Left lung (tissue), 10 donors: Measurements from ENCODE around the gene MYO5C. TPM values are rescaled to one million over a fixed set of nuclear protein-coding genes. Genes with fewer than 3 reads are reported as not detected.
A peak's percentile ranks its signal among the peaks of the same experiment; 100 is the strongest.

Experiments used
- ATAC-seq: fragments of 200-7000 bp; cut with Tn5 transposase; one replicate; pipeline ENCODE4 v1.9.1; 2020; ENCODE audit warnings: moderate library complexity
- DNase-seq, 4 donors: peaks; one replicate each; pipeline ENCODE4 v3.0.0-alpha.2; 2013 to 2020
- H3K27ac ChIP-seq, 2 donors: fragments of 200-600 bp; sonication (generic) in 1 of 2; one replicate each; pipeline versions ENCODE4 v1.5.0 to v1.8.0; 2020 to 2021
- H3K27me3 ChIP-seq, 2 donors: fragments of 200-600 bp; sonication (generic) in 1 of 2; one replicate each; pipeline versions ENCODE4 v1.5.0 to v1.8.0; 2020 to 2021
- H3K36me3 ChIP-seq, 2 donors: fragments of 200-600 bp; sonication (generic) in 1 of 2; one replicate each; pipeline versions ENCODE4 v1.5.0 to v1.8.0; 2020 to 2021
- H3K4me1 ChIP-seq, 2 donors: fragments of 200-600 bp; one replicate each; pipeline ENCODE4 v1.8.0; 2021
- H3K4me3 ChIP-seq, 2 donors: fragments of 200-600 bp; sonication (generic) in 1 of 2; one replicate each; pipeline versions ENCODE4 v1.5.0 to v1.8.0; 2020 to 2021; ENCODE audit warnings: mild to moderate bottlenecking in 1 of 2
- H3K9me3 ChIP-seq, 2 donors: fragments of 200-600 bp; sonication (generic) in 1 of 2; one replicate each; pipeline versions ENCODE4 v1.5.0 to v1.8.0; 2020 to 2021
- intact Hi-C, 2 donors: fragments of 100-400 bp; cut with DNase I; formaldehyde crosslinking; loops; one replicate each; pipeline versions ENCODE4 v1.11.2 to v1.14.2; 2022
- polyA plus RNA-seq, 6 donors: library from polyadenylated mRNA; unstranded; fragments of 120-200 nt; gene quantifications; one replicate each; pipeline ENCODE4 v1.2.1, GENCODE V29; 2013; ENCODE audit not compliant: insufficient read length in 6 of 6
- total RNA-seq, 2 donors: library from RNA; stranded (reverse); fragmentation: NEBNext Ultra II Directional; extraction: Animal tissue kit (Norgen Biotek cat#: 25700); gene quantifications; one replicate each; pipeline ENCODE4 v1.2.1, GENCODE V29; 2021
- TF ChIP-seq, protein P1 (sequence below), 2 donors: fragments of 200-600 bp; sonication (generic) in 1 of 2; IDR thresholded peaks; one replicate each; pipeline versions ENCODE4 v1.5.0 to v1.8.0; 2021; ENCODE audit warnings: antibody characterized with exemption in 2 of 2
- donor health status: DM: no; HTN: yes; CAD: no.
- donor health status: DM: no; HTN: no; CAD: no.

Gene MYO5C
- total and polyA plus RNA-seq, 8 donors, result 29.7 to 89.2 (median 36.7) TPM

DNA sequence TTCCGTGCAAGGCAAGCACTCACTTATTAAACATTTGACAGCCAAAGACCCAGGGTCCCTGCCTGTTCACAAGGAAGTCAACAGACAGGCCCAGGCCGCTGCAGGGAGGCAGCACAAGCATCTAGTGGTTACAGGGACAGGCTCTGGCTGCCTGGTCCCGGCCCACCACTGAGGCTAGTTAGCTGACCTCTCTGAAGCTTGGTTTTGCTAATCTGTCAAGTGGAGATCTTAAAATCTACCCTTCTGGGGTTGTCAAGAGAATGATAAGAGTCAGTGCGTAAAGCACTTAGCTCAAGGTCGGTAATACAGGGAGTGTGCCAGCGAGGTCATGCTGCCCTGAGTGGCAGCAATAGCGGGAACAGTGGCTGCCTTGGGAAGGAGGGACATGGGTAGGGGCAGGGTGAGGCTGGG is 110.4 kb downstream of the MYO5C start:
- no peaks in the 10 kb centered on the region for H3K36me3 ChIP-seq
- TF ChIP-seq, protein P1, sequence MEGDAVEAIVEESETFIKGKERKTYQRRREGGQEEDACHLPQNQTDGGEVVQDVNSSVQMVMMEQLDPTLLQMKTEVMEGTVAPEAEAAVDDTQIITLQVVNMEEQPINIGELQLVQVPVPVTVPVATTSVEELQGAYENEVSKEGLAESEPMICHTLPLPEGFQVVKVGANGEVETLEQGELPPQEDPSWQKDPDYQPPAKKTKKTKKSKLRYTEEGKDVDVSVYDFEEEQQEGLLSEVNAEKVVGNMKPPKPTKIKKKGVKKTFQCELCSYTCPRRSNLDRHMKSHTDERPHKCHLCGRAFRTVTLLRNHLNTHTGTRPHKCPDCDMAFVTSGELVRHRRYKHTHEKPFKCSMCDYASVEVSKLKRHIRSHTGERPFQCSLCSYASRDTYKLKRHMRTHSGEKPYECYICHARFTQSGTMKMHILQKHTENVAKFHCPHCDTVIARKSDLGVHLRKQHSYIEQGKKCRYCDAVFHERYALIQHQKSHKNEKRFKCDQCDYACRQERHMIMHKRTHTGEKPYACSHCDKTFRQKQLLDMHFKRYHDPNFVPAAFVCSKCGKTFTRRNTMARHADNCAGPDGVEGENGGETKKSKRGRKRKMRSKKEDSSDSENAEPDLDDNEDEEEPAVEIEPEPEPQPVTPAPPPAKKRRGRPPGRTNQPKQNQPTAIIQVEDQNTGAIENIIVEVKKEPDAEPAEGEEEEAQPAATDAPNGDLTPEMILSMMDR (IDR thresholded peaks at IDR 0.05), result no peak
- H3K4me3 ChIP-seq, result no peak overlapping the region
- DNase-seq (no peak), ATAC-seq (peak; percentile 74)
- H3K9me3 ChIP-seq, result no peaks in the 10 kb centered on the region
- peaks cover 0 to 14% of the 10 kb centered on the region in 2 donors for H3K27me3 ChIP-seq
- H3K27ac ChIP-seq, result no peak overlapping the region
- intact Hi-C loops, result no loop called here
- peaks cover 5 to 6% of the 10 kb centered on the region in 2 donors for H3K4me1 ChIP-seq

DNA sequence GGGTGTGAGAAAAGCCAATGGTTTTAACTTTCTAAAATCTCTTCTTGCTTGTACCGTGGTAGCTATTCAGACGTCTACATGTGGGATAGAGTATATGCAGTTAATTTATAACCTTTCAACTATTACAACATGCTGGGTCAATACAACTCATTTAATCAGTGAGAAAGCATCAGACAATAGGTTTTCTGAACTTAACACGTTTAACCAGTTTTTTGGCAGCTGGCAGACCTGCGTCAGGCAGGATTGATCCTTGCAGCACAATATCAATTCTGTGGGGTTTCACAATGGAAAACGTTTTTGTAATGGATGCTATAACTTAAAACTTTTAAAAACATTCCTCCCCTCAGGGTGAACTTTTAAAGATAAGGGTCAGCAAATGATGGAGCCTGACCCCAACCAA is 110.9 kb downstream of the MYO5C start:
- peaks cover 0 to 18% of the 10 kb centered on the region in 2 donors for H3K27me3 ChIP-seq
- intact Hi-C loops, result no loop called here
- no peaks in the 10 kb centered on the region for H3K9me3 ChIP-seq
- ATAC-seq (no peak), DNase-seq (peak in 1 of 4 donors; percentile 18)
- no peak overlapping the region for H3K27ac ChIP-seq
- peaks cover 6 to 10% of the 10 kb centered on the region in 2 donors for H3K4me1 ChIP-seq
- no peaks in the 10 kb centered on the region for H3K36me3 ChIP-seq
- H3K4me3 ChIP-seq, result no peak overlapping the region
- TF ChIP-seq, protein P1 (IDR thresholded peaks at IDR 0.05), result no peak

DNA sequence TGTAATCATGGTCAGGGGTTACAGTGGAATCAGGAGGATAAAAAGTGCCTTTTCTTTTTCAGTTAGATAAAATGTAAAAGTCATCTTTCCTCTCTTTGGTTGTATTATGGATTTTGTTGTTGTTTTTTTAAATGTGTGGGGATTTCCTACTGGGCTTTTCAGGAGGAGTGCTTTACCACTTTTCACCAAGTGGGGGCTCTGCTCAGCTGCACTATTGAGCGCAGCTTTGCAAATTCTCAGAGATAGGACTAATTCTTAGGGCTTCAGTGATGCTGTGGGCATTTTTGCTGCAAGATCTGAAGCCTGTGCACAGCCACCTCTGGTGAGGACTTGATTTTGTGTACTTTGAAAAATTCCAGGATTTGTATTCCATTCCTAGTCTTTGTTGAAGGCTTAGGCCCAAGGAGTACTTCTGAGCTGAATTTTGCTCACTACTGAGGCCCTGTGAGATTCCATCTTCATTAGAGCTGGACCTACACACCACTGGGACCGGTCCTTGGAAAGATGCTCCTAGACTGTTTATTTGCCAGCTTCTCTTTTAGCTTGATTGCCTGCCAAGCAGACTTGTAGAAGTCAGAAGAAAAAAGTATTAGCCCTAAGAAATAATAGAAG is 111.9 kb downstream of the MYO5C start:
- H3K9me3 ChIP-seq, result no peaks in the 10 kb centered on the region
- DNase-seq (no peak), ATAC-seq (no peak)
- no peak overlapping the region for H3K4me3 ChIP-seq
- H3K27me3 ChIP-seq, result peaks cover 0 to 29% of the 10 kb centered on the region in 2 donors
- intact Hi-C loops, result no loop called here
- TF ChIP-seq, protein P1 (IDR thresholded peaks at IDR 0.05), result peak; percentile 40 to 43
- H3K36me3 ChIP-seq, result no peaks in the 10 kb centered on the region
- H3K27ac ChIP-seq, result no peak overlapping the region
- H3K4me1 ChIP-seq, result peaks cover 8 to 15% of the 10 kb centered on the region in 2 donors

DNA sequence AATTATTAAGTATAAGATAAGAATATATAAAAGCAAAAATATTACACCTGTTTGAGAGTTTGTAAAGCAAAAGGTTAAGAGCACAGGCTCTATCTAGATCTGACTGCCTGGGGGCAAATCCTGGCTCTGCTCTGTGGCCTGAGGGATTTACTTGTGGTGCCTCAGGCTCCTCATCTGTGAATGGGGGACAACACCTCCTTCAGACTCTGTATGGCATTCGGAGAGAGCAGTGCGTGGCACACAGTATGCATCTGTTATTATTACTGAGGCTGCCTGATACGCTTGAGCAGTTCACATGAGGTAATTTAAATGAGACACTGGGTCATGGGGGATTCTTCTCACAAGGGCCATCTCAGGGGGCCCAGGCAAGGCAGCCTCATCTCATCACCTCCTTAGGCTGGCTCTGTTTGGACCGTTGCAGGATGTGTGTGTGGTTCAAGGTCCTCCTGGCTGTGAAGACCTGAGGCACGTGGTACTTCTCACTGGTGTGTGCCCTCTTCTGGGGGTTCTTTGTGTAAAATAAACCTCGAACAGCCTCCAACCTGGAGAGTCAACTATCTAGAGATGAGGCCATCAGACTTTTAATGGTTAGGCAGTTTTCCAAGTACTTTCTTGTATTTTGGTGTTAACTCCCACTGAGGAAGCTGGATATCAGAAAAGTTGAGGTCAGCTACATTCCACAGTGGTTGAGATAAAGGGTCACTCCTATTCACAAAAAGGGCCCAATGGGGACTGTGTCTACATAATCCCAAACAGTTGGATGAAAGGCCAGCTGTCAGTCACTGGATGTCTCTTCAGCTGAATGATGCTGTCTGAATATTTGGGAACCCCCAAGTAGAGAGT is 113.4 kb downstream of the MYO5C start:
- Histone ChIP-seq H3K9me3 (no peaks in the 10 kb centered on the region), H3K27ac (no peak overlapping the region), H3K27me3 (peaks cover 0 to 37% of the 10 kb centered on the region in 2 donors), H3K4me1 (peaks cover 9 to 20% of the 10 kb centered on the region in 2 donors), H3K4me3 (no peak overlapping the region), H3K36me3 (no peaks in the 10 kb centered on the region)
- TF ChIP-seq, protein P1 (IDR thresholded peaks at IDR 0.05), result no peak
- DNase-seq (no peak), ATAC-seq (no peak)
- intact Hi-C loops, result no loop called here

DNA sequence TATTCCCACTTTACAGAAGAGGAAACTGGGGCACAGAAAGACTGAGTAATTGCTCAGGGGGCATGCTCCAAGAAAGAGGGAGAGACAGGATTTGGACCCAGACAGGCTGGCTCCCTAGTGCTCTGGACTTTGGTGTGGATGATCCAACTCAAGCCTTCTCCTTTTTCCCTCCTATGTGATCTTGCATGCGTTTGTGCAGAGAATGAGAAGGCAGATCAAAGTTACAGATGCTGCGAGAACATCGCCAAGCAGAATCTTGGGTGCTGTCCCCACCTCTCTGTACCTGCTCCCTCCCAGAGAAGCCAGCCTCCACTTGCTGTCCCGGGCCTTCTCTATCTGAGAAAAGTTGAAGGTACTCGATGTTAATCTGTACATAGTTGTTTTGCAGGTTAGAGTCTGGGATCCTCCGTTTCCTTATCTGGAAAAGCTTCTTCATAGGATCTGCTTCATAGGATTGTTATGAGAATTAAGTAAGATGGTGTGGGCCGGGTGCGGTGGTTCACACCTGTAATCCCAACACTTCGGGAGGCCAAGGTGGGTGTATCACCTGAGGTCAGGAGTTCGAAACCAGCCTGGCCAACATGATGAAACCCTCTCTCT is 114.7 kb downstream of the MYO5C start:
- no peaks in the 10 kb centered on the region for H3K36me3 ChIP-seq
- intact Hi-C loops, result no loop called here
- peak overlapping the region in 1 of 2 donors; percentile 65 for H3K4me3 ChIP-seq

More for the DNA sequence above, 114.7 kb downstream of the MYO5C start:
- DNase-seq (no peak), ATAC-seq (no peak)
- H3K9me3 ChIP-seq, result no peaks in the 10 kb centered on the region
- TF ChIP-seq, protein P1 (IDR thresholded peaks at IDR 0.05), result no peak
- peaks cover 9 to 20% of the 10 kb centered on the region in 2 donors for H3K4me1 ChIP-seq
- H3K27me3 ChIP-seq, result peaks cover 0 to 37% of the 10 kb centered on the region in 2 donors
- H3K27ac ChIP-seq, result no peak overlapping the region
